ENCODE results near the gene ABR. TPM values are rescaled to one million over a fixed set of nuclear protein-coding genes. Genes with fewer than 3 reads are reported as not detected.
"Not testable (repeated sequence)": the region's sequence is repeated elsewhere in the genome, so short reads cannot be mapped to it uniquely, and the experiment has no call there.

Gene ABR
- total RNA-seq, 2 donors from 2014 or later = 243 to 326 TPM

- peak overlapping the region; percentile 96 for H3K27ac ChIP-seq
- no peaks in the 10 kb centered on the region for H3K27me3 ChIP-seq
- peak; percentile 81 for DNase-seq
- H3K4me3 ChIP-seq = peak overlapping the region; percentile 80
- H3K9me3 ChIP-seq = no peaks in the 10 kb centered on the region
- H3K9ac ChIP-seq (ENCODE audit: low read depth in 2 of 2, low read length in 2 of 2) = peak overlapping the region; percentile 84 to 95
- intact Hi-C loops (cut with DNase I) = no loop called here
- no peaks in the 10 kb centered on the region for H3K36me3 ChIP-seq
- H3K4me1 ChIP-seq = peaks cover 29% of the 10 kb centered on the region
- TF ChIP-seq CTCF (IDR thresholded peaks at IDR 0.05) = no peak
Measured at GRCh38 chr17:1107777-1108477, 71.9 kb downstream of the ABR start.

GRCh38 chr17:1107083-1107776 is 72.6 kb downstream of the ABR start:
- Histone ChIP-seq H3K9me3 (no peaks in the 10 kb centered on the region), H3K27ac (peak overlapping the region; percentile 96), H3K9ac (ENCODE audit: low read depth in 2 of 2, low read length in 2 of 2) (peak overlapping the region; percentile 1 to 84), H3K36me3 (no peaks in the 10 kb centered on the region), H3K4me1 (peaks cover 29% of the 10 kb centered on the region), H3K27me3 (no peaks in the 10 kb centered on the region), H3K4me3 (peak overlapping the region; percentile 80)
- TF ChIP-seq CTCF (IDR thresholded peaks at IDR 0.05) = no peak
- no peak for DNase-seq
- intact Hi-C loops (cut with DNase I) = no loop called here

DNA sequence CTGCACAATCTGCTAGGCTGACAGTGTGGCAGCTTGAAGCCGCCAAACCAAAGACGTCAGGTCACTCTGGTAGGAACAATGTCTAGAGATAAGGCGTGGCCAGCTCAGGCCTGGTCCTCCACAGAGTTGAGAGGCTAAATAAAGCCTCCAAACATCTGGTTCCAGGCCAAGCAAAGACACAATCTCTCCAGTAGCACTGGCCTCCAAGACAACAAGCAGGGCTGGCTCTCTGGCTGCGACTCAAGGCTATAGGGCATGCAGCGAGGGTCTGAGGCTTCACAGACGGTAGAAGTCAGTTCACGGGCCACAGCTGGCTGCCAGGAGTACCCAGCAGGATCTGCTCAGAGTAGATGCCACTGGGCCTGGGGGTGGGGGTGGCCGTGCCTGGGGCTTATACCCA is 75.6 kb downstream of the ABR start:
- H3K9me3 ChIP-seq = no peaks in the 10 kb centered on the region
- intact Hi-C loops (cut with DNase I) = no loop called here
- DNase-seq = no peak
- no peak overlapping the region for H3K4me3 ChIP-seq
- no peaks in the 10 kb centered on the region for H3K27me3 ChIP-seq
- no peaks in the 10 kb centered on the region for H3K36me3 ChIP-seq
- no peak for TF ChIP-seq CTCF (IDR thresholded peaks at IDR 0.05)
- H3K27ac ChIP-seq = no peak overlapping the region
- no peak overlapping the region for H3K9ac ChIP-seq (ENCODE audit: low read depth in 2 of 2, low read length in 2 of 2)
- peaks cover 19% of the 10 kb centered on the region for H3K4me1 ChIP-seq

GRCh38 chr17:1100382-1100781 is 79.4 kb downstream of the ABR start:
- Histone ChIP-seq H3K9me3 (no peaks in the 10 kb centered on the region), H3K36me3 (no peaks in the 10 kb centered on the region), H3K27me3 (no peaks in the 10 kb centered on the region), H3K4me3 (no peak overlapping the region), H3K4me1 (peaks cover 4% of the 10 kb centered on the region), H3K27ac (no peak overlapping the region), H3K9ac (ENCODE audit: low read depth in 2 of 2, low read length in 2 of 2) (no peak overlapping the region)
- DNase-seq = no peak
- TF ChIP-seq CTCF (IDR thresholded peaks at IDR 0.05) = no peak
- intact Hi-C loops (cut with DNase I) = no loop called here

DNA sequence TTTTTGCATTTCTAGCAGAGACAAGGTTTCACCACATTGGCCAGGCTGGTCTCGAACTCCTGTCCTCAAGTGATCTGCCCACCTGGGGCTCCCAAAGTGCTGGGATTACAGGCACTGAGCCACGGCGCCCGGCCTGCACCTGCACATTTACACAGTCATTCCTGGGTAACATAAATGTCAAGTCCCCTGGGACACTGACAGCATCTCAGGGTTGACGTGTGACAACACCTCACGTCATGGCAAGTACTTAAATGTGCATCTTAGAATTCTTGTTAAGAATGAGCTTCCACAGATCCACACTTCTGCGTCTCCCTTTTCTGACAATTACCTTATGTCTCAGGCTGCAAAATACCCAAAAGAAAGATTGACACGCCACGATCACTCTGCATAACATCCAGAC is 80.5 kb downstream of the ABR start:
- Histone ChIP-seq H3K4me1 (peaks cover 4% of the 10 kb centered on the region), H3K9me3 (no peaks in the 10 kb centered on the region), H3K27ac (no peak overlapping the region), H3K9ac (ENCODE audit: low read depth in 2 of 2, low read length in 2 of 2) (no peak overlapping the region), H3K4me3 (no peak overlapping the region), H3K36me3 (no peaks in the 10 kb centered on the region), H3K27me3 (no peaks in the 10 kb centered on the region)
- TF ChIP-seq CTCF (IDR thresholded peaks at IDR 0.05) = no peak
- intact Hi-C loops (cut with DNase I) = no loop called here
- DNase-seq = no peak

- H3K4me1 ChIP-seq; H3K27ac ChIP-seq; H3K27me3 ChIP-seq; H3K4me3 ChIP-seq; H3K9ac ChIP-seq (ENCODE audit: low read depth in 2 of 2, low read length in 2 of 2); intact Hi-C loops (cut with DNase I); H3K9me3 ChIP-seq; DNase-seq; H3K36me3 ChIP-seq: not testable (repeated sequence)
Measured at GRCh38 chr17:1097972-1098744, 81.6 kb downstream of the ABR start.

Measured in colonic mucosa (tissue), 4 donors.